Endothelial cell of hepatic sinusoid (primary cell): ENCODE data around the gene DISP2.

Source experiments
- in situ Hi-C: cut with HindIII; loops from 2 replicates; pipeline ENCODE4 v1.10.0; 2017; ENCODE audit warnings: low sequenced_read_pairs

DISP2 gene, protein sequence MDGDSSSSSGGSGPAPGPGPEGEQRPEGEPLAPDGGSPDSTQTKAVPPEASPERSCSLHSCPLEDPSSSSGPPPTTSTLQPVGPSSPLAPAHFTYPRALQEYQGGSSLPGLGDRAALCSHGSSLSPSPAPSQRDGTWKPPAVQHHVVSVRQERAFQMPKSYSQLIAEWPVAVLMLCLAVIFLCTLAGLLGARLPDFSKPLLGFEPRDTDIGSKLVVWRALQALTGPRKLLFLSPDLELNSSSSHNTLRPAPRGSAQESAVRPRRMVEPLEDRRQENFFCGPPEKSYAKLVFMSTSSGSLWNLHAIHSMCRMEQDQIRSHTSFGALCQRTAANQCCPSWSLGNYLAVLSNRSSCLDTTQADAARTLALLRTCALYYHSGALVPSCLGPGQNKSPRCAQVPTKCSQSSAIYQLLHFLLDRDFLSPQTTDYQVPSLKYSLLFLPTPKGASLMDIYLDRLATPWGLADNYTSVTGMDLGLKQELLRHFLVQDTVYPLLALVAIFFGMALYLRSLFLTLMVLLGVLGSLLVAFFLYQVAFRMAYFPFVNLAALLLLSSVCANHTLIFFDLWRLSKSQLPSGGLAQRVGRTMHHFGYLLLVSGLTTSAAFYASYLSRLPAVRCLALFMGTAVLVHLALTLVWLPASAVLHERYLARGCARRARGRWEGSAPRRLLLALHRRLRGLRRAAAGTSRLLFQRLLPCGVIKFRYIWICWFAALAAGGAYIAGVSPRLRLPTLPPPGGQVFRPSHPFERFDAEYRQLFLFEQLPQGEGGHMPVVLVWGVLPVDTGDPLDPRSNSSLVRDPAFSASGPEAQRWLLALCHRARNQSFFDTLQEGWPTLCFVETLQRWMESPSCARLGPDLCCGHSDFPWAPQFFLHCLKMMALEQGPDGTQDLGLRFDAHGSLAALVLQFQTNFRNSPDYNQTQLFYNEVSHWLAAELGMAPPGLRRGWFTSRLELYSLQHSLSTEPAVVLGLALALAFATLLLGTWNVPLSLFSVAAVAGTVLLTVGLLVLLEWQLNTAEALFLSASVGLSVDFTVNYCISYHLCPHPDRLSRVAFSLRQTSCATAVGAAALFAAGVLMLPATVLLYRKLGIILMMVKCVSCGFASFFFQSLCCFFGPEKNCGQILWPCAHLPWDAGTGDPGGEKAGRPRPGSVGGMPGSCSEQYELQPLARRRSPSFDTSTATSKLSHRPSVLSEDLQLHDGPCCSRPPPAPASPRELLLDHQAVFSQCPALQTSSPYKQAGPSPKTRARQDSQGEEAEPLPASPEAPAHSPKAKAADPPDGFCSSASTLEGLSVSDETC (N-terminal part only)

DNA sequence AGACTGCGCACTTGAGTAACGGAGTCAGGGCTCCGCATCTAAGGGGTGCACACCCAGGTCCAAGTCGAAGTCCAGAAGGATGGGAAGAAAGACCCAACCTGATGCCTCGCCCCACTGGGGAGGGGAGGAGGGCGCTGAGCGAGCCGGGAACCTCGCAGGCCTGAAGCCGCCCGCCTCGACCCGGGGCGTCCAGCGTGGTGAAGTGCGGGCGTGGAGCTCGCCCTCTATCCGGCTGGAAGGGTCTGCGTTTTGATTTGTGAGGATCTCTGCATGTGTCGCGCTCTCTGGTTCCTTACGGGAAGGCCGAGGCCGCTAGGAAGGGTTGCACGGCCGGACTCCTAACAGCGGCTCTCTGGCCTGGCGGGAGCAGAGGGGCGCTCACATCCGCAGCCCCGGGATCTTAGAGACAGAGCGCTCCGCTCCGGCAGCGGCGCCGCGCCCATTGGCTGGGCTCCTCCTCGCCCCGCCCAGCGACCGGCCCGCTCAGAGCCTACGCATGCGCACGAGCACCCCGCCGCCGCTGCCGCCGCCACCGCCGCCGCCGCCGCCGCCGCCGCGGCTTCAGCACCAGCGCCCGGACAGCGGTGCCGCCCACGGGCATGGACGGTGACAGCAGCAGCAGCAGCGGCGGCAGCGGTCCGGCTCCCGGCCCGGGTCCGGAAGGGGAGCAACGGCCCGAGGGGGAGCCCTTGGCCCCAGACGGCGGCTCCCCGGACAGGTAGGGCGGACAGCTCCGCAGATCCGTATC is at the start of gene DISP2:
Gene DISP2, plus strand, starts transcription at position 497 of the 748 bp plus-strand sequence. Its CDS starts 103 bp downstream, at position 600.
- in situ Hi-C loops, result loop anchor here (5.0 kb wide), 2 partner anchors 36 to 64 kb away; partner anchors contain the start of gene INAFM2

DNA sequence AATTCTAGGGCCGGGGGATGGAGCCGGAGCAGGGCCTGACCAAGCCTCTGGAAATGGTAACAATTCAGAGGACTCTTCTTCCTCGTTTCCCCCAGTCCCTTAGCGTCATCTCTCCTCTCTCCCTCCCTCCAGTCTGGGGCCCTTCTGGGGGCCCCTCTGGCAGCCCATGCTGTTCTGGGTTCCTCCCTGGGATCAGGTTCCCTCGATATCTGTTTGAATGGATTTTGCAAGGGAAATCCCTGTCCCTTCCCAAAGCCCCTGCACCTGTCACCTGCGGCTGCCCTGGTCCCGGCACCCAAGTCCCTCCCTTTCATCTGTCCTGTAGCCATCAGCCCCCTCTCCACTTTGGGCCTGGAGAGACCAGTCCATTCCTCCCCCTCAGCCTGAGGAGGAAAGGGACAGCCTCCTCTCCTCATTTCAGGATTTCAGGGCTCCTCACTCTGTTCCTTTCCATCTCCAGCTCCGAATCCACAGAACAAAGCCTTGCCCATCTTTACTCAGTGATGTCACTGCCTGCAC is 48.6 kb upstream of the DISP2 start:
- in situ Hi-C loops, result loop anchor here (5.0 kb wide), 1 partner anchor 87 kb away; no protein-coding TSS in a partner anchor

DNA sequence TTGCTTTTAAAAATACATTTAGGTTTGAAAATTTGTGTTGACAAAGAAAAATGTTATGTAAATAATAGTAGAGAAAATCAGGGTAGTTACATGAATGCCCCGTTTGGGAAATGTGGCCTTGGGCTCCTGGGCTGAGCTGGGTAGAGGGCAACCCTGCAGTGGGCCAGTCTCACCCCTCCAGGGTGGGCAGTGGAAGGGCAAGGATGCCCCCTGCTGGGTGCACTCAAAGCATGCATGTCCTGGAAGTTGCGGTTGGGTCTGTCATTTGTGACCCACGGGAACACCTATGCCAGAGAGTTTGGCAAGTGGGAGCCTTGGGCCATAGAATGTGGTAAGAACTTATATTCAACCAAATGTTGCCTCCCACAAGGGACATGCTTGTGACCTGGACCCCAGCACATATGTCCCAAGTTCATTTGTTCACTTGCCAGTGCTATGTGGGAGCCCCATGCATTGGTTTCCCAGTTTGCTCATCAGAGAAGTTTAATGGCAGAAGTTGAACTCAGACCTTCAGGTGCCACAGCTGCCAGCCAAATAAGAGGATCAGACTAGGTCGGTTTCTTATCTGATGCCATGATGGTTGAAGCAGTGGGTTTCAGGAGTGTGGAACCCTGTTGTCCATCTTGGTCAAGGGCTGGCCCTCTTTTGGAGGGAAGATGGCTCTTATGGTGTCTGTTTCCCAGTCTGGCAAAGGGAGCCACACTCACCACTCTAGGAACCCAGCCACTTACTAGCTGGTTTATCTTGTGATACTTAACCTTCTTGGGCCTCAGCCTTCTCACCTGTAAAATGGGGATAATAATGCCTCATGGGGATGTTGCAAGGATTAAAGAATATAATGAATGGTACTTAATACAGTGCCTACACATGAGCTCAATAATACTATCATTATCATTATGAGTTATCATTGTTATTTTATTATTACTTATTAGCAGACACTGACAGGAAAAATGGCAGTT is 47.7 kb upstream of the DISP2 start:
- in situ Hi-C loops, result no loop called here

DNA sequence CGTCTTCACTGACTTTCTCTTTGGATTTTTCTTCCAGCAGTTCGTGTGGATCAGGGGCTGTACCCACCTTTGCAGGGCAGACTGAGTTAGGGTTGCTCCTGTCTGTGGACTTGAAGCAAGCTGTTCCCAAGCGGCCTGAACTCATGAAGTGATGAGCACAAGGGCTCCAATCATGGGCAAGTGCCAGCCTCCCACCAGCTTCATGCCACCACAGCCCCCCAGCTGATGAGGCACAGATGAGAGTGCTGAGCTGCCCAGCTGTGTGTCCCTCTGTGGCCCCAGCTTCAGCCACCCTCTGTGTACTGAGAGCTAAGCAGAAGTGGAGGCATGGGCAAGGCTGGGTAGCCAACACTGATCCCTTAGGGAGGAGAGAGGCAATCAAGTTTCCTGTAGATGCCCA is 47.0 kb upstream of the DISP2 start:
- in situ Hi-C loops, result no loop called here

DNA sequence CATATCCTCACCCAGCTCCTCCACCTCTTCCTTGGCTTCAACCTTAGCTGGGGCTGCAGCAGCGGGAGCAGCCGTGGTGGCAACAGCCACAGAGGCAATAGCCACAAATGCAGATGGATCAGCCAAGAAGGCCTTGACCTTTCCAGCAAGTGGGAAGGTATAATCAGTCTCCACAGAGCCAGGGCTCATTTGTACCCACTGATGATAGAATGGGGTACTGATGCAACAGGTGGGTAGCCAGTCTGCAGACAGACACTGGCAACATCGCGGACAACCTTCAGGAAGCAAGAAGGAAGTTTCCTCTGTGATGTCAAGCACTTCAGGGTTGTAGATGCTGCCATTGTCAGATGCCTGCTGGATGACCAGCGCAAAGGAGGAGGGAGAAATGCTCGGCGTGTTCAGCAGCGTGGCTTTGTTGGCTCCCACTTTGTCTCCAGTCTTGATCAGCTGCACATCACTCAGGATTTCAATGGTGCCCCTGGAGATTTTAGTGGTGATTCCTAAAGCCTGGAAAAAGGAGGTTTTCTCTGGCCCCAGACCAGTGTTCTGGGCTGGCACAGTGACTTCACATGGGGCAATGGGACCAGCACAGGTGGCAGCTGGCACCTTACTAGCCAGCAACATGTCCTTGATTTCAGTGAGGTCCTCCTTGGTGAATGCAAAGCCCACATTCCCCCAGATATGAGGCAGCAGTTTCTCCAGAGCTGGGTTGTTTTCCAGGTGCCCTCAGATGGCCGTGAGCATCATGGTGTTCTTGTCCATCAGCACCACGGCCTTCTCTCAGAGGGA is 45.5 kb upstream of the DISP2 start:
- in situ Hi-C loops, result no loop called here

DNA sequence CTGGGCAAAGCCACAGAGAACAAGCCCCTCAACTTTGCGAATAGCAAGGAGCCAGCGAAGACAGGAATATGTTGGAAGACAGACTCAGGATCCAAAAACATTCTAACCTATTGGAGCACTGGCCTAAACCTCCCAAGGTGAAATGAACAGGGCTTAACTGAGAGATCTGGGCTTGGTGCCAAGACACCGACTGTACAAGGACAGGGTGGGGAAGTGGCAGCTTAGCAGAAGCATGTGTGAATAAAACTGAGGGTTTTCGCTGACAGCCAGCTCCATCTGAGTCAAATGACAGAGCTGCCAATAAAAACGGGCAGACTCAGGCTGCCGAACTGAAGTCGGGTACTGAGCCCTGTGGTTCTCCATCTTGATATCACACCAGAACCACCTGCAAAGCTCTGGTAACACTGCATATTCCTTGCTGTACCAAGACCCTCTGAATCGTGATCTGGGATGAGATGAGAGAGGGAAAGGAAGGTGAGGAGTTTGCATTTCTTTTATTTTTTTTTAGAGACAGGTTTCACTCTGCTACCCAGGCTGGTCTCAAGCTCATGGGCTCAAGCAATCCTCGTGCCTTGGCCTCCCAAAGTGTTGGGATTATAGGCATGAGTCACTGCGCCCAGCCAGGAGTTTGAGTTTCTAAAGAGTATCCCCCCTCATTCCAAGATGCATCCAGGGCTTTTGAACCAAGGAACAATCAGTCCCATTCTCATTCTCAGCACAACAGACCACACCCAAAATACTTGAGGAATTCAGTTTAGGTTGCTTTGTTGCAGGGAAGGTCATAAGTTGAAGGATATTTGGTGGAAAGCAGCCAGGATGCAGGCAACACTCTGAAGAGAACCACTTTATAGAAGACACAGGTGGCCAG is 44.3 kb upstream of the DISP2 start:
- in situ Hi-C loops, result no loop called here

DNA sequence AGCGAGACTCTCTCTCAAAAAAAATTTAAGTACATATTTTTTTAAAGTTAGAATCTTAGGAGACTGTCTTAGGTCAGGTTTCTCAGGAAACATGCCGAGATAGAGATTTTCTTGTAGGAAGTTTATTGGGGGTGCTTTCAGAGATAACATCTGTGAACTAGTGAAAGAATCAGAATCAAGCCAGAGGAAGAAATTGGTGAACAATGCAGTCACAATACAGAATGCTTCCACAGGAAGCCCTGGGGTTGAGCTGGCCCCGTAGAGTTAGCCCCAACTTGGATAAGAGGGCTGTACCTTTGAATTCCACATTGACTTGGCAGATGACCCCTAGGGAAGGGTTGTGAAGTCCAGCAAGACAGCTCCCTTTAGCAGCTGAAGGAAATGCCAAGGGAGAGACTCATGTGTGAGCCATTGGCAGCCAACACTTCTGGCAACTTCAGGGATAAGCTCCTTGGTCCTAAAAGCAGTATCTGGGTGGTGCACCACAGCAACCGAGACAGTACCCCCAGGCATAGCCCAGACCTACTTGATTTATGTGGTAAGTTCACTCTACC is 43.2 kb upstream of the DISP2 start:
- in situ Hi-C loops, result no loop called here

DNA sequence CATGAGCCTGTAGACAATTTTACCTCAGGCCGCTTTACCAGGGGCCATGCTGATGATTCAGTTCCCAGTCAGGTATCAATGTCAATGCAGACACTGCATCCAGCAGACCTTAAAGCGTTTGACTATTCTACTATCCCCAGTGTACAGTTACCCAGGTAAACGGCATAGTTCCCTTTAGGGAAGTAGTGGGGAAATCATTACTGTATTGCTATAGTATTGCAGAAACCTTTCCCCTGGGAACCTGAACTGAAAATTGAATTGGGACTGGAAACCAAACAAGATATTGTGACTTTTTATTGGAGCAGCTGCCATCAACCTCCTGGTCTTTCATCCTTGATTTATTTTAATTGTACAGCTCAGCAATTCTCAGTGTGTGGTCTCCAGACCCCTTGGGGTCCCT is 41.1 kb upstream of the DISP2 start:
- in situ Hi-C loops, result no loop called here

DNA sequence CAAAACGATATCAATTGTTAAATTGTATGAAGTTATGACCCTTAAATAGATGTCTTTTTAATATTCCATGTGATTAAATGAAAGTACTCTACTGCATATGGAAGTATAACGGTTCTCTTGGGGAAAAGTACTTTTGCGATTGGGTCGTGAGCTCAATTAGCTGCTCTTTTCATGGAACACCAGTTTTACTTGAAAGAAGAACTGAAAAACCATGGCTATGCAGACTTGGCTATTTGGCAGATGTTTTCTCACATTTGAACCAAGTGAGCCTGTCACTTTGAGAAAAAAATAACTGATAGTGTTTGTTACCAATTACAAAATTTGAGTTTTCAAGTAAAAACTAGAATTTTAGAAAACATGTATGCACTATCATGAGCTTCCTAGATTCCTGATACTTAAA is 40.4 kb upstream of the DISP2 start:
- in situ Hi-C loops, result no loop called here

DNA sequence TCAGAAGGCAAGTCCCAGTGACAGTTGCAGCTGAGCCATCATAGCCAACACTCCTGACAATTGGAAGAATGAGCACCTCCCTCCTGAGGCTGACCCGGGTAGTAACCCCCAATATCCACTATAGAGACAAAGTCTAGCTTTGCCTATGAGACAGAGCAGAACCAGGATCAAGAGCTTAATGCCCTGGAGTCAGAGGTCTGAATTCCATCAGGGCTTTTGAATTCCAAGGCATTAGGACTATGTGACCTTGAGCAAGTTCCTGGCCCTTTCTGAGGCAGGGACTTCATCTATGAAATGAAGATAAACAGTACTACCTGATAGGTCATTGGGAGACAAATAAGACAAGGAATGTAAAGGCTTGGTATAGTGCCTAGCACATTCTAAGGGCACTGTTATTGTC is 37.6 kb upstream of the DISP2 start:
- in situ Hi-C loops, result loop anchor here (5.0 kb wide), 1 partner anchor 37 kb away; the partner anchor contains the start of gene DISP2

DNA sequence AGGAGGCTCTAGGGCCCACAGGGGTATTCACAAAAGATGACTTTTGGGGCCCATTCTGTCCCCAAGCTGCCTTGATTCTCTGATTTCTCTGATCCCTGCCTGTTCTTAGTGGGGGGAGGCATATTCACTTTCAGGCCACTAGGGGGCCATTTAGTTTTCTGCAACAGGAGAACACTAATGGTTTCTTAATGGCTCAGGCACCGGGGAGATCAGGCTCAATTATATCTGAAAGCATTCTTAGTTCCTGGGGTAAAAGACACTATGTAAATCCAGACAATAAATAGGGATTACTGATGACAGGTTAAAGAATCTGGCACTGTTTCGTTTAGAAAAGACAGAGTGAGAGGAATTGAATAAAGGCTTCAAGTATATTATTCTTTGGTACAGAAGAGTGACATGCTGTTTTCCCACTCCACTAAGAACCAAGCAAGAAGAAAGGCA is 37.1 kb upstream of the DISP2 start:
- in situ Hi-C loops, result loop anchor here (5.0 kb wide), 1 partner anchor 36 kb away; the partner anchor contains the start of gene DISP2

DNA sequence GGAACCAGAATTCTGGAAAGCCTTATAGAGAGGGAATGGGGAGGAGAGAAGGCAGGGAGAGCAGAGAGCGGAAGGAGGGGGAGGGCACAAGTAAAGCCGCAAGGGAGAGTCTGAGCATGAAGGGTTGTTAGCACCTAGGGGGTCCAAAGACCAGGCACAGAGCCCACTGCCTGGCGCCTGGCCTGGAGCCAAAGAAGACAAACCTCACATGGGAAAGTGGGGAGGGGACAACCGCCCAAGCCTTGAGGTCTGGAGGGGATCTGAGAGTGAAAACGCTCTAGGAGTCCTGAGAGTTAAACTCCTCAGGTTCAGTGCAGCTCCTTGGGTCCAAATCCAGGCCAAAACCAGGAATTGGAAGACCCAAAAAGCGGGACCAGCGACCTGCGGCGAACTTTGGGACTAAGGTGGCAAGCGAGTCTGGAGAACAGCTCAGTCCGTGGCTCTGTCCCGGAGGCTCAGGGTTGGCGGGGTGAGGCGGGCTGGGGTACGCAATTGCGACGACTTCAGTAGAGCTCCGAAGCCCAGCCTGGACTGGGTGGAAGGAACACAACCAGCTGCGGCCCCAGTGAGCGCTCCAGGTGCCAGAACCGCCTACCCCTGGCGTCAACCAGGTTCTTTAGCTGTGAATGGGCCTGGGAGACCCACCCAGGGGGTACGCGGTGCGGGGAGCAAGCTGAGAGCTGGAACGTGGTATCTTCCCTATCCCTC is 35.3 kb upstream of the DISP2 start:
- in situ Hi-C loops, result loop anchor here (5.0 kb wide), 1 partner anchor 35 kb away; the partner anchor contains the start of gene DISP2

DNA sequence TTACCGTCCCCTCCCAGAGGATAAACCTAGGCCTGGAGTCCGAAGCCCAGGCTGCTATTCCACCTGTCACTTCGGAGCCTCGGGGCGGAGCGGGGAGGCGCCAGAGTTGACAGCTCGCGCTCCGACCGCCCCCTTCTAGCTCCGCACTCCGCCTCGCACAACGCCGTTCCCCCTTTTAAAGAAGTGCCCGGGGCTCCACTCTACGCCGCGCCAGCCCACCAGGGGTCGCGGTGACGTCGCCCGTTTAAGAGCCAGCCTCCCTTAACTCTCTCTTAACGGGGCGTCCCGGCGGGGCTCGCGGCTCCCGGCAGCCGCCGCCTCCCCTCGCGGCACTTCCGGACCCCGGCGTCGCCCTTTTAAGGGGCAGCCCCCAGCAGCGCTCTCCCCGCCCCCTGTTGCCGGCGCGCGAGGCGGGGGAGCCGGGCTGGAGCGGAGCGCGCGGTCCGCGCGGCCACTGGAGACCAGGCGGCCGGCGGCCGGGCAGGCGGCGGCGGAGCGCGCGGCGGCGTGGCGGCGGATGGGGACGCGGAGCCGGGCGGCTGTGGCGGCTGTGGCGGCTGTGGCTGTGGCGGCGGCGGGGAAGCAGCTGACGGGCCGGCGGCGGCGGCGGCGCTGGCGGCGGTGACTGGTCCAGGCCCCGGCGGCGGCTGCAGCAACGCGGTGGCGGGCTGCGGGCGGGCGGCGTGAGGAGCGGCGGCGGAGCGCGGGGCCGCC is 34.6 kb upstream of the DISP2 start, which contains the start of gene INAFM2:
Gene INAFM2, plus strand, starts transcription at position 454 of the 714 bp plus-strand sequence. CDS start 364 bp downstream, outside the sequence.
- in situ Hi-C loops, result loop anchor here (5.0 kb wide), 1 partner anchor 34 kb away; the partner anchor contains the start of gene DISP2

DNA sequence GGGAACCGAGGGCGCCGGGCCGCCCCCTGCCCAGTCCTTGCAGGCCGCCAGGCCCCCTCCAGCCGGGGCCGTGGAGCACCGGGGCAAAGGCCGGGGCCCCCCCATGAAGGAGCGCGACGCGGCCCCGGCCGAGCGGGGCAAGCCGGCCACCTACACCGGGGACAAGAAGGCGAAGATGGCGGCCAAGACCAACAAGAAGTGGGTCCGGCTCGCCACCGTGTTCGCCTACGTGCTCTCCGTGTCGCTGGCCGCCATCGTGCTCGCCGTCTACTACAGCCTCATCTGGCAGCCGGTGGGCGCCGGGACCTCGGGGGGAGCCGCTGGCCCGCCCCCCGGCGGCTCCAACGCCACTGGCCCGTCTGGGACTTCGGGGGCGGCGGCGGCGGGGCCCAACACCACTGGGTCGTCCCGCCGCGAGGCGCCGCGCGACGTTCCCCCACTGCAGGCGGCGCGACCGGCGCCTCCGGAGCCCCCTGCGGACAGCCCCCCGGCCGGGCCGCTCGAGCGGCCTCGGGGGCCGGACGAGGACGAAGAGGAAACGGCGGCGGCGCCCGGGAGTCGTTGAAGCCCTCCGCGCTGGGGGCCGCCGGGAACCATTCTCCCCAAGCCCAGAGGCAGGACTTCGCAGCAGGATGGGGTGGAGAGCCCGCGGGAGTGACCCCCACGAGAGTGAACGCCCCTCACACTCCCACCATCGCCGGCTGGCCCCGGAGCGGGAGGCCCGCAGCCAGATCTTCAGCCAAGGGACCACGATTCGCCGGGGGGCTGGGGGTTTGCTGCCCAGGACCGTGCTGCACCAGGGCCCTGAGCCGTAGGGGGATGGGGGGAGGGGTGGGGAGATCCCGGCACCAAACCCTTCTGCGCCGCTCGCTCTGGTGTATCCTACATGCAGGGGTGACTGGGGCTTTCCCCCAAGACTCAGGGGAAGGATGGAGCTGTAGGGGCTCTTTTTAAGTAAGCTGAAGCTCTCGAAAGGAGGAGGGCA is 33.8 kb upstream of the DISP2 start:
- in situ Hi-C loops, result loop anchor here (5.0 kb wide), 1 partner anchor 33 kb away; the partner anchor contains the start of gene DISP2
